ENCODE data around the gene PIWIL4.

DNA sequence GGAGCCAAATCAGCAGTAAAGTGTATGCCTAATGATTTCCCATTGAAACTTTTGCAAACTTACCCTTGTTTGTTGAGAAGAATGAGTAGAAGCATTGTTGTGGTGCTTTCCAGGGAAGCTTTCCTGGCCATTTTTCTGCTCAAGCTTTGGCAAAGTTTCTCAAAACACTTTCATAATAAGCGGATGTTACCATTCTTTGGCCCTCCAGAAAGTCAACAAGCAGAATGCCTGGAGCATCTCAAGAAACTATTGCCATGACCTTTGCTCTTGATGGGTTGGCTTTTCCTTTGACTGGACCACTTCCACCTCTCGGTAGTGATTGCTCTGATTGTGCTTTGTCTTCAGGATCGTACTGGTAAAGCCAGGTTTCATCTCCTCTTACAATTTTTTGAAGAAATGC, 10.7 kb downstream of the PIWIL4 start:
- TF ChIP-seq, protein P1, sequence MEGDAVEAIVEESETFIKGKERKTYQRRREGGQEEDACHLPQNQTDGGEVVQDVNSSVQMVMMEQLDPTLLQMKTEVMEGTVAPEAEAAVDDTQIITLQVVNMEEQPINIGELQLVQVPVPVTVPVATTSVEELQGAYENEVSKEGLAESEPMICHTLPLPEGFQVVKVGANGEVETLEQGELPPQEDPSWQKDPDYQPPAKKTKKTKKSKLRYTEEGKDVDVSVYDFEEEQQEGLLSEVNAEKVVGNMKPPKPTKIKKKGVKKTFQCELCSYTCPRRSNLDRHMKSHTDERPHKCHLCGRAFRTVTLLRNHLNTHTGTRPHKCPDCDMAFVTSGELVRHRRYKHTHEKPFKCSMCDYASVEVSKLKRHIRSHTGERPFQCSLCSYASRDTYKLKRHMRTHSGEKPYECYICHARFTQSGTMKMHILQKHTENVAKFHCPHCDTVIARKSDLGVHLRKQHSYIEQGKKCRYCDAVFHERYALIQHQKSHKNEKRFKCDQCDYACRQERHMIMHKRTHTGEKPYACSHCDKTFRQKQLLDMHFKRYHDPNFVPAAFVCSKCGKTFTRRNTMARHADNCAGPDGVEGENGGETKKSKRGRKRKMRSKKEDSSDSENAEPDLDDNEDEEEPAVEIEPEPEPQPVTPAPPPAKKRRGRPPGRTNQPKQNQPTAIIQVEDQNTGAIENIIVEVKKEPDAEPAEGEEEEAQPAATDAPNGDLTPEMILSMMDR (IDR thresholded peaks at IDR 0.05; ENCODE audit: insufficient read depth, low read depth, low read length): no peak
- TF ChIP-seq EZH2 (IDR thresholded peaks at IDR 0.05; ENCODE audit: insufficient read depth, low read length): no peak
